Measurements from ENCODE around the gene MRPL18. TPM values are rescaled to one million over a fixed set of nuclear protein-coding genes. Genes with fewer than 3 reads are reported as not detected.
"Not testable (repeated sequence)": the region's sequence is repeated elsewhere in the genome, so short reads cannot be mapped to it uniquely, and the experiment has no call there.

The MRPL18 gene
- total RNA-seq, 1 donor from 2014 or later = 31.0 TPM

- no peak for DNase-seq (ENCODE audit: low spot score)
- Mint-ChIP-seq H3K4me3 (ENCODE audit: unreplicated experiment) (no peak overlapping the region), H3K36me3 (ENCODE audit: low read depth, unreplicated experiment) (peaks cover 7% of the 10 kb centered on the region), H3K4me1 (ENCODE audit: unreplicated experiment) (peaks cover 5% of the 10 kb centered on the region), H3K27me3 (ENCODE audit: unreplicated experiment) (peaks cover 11% of the 10 kb centered on the region), H3K9me3 (ENCODE audit: unreplicated experiment) (no peaks in the 10 kb centered on the region), H3K27ac (ENCODE audit: unreplicated experiment) (no peak overlapping the region)
- no peak for TF ChIP-seq CTCF (IDR thresholded peaks at IDR 0.05; ENCODE audit: unreplicated experiment)
These were observed 30.9 kb downstream of the MRPL18 start for GRCh38 chr6:159821122-159821521.

- DNase-seq (ENCODE audit: low spot score) = no peak
- Mint-ChIP-seq H3K27ac (ENCODE audit: unreplicated experiment) (no peak overlapping the region), H3K27me3 (ENCODE audit: unreplicated experiment) (peaks cover 11% of the 10 kb centered on the region), H3K9me3 (ENCODE audit: unreplicated experiment) (no peaks in the 10 kb centered on the region), H3K4me1 (ENCODE audit: unreplicated experiment) (peaks cover 5% of the 10 kb centered on the region), H3K4me3 (ENCODE audit: unreplicated experiment) (no peak overlapping the region), H3K36me3 (ENCODE audit: low read depth, unreplicated experiment) (peaks cover 7% of the 10 kb centered on the region)
- TF ChIP-seq CTCF (IDR thresholded peaks at IDR 0.05; ENCODE audit: unreplicated experiment) = no peak
These were observed 31.5 kb downstream of the MRPL18 start for GRCh38 chr6:159821726-159822125.

- no peak for DNase-seq (ENCODE audit: low spot score)
- peaks cover 7% of the 10 kb centered on the region for H3K36me3 Mint-ChIP-seq (ENCODE audit: low read depth, unreplicated experiment)
- no peak overlapping the region for H3K27ac Mint-ChIP-seq (ENCODE audit: unreplicated experiment)
- no peak overlapping the region for H3K4me3 Mint-ChIP-seq (ENCODE audit: unreplicated experiment)
- no peaks in the 10 kb centered on the region for H3K9me3 Mint-ChIP-seq (ENCODE audit: unreplicated experiment)
- peaks cover 5% of the 10 kb centered on the region for H3K4me1 Mint-ChIP-seq (ENCODE audit: unreplicated experiment)
- H3K27me3 Mint-ChIP-seq (ENCODE audit: unreplicated experiment) = peaks cover 9% of the 10 kb centered on the region
- no peak for TF ChIP-seq CTCF (IDR thresholded peaks at IDR 0.05; ENCODE audit: unreplicated experiment)
These were observed 33.7 kb downstream of the MRPL18 start for GRCh38 chr6:159823953-159824352.

- H3K4me1 Mint-ChIP-seq (ENCODE audit: unreplicated experiment); H3K4me3 Mint-ChIP-seq (ENCODE audit: unreplicated experiment); H3K36me3 Mint-ChIP-seq (ENCODE audit: low read depth, unreplicated experiment); H3K27me3 Mint-ChIP-seq (ENCODE audit: unreplicated experiment); DNase-seq (ENCODE audit: low spot score); H3K9me3 Mint-ChIP-seq (ENCODE audit: unreplicated experiment); H3K27ac Mint-ChIP-seq (ENCODE audit: unreplicated experiment): not testable (repeated sequence)
These were observed 34.4 kb downstream of the MRPL18 start for GRCh38 chr6:159824690-159825089.

GRCh38 chr6:159826004-159826403 lies 35.7 kb downstream of the MRPL18 start:
- H3K4me3 Mint-ChIP-seq (ENCODE audit: unreplicated experiment) = no peak overlapping the region
- H3K27me3 Mint-ChIP-seq (ENCODE audit: unreplicated experiment) = peaks cover 6% of the 10 kb centered on the region
- no peak overlapping the region for H3K27ac Mint-ChIP-seq (ENCODE audit: unreplicated experiment)
- no peaks in the 10 kb centered on the region for H3K9me3 Mint-ChIP-seq (ENCODE audit: unreplicated experiment)
- H3K36me3 Mint-ChIP-seq (ENCODE audit: low read depth, unreplicated experiment) = peaks cover 3% of the 10 kb centered on the region
- no peak for DNase-seq (ENCODE audit: low spot score)
- H3K4me1 Mint-ChIP-seq (ENCODE audit: unreplicated experiment) = peaks cover 10% of the 10 kb centered on the region
- no peak for TF ChIP-seq CTCF (IDR thresholded peaks at IDR 0.05; ENCODE audit: unreplicated experiment)

Data from endothelial cell (in vitro differentiated cells).